ENCODE data around the gene FBXO21.
"Not testable (repeated sequence)": the region's sequence is repeated elsewhere in the genome, so short reads cannot be mapped to it uniquely, and the experiment has no call there.

Gene FBXO21

GRCh38 chr12:117188961-117189724 lies 1.1 kb downstream of the FBXO21 start:
- Histone ChIP-seq H3K4me3 (ENCODE audit: insufficient read depth, low read depth, low read length, poor library complexity, severe bottlenecking) (peak overlapping the region; percentile 72), H3K4me1 (ENCODE audit: control insufficient read depth, insufficient read depth, low read length, poor library complexity, severe bottlenecking) (peaks cover 16% of the 10 kb centered on the region), H3K27ac (ENCODE audit: insufficient read depth, low read length, poor library complexity, severe bottlenecking) (peak overlapping the region; percentile 52), H3K27me3 (replicated peaks; ENCODE audit: control insufficient read depth, insufficient read depth, low read length, poor library complexity, severe bottlenecking) (no peaks in the 10 kb centered on the region), H3K36me3 (ENCODE audit: control insufficient read depth, insufficient read depth, low read length) (peaks cover 9% of the 10 kb centered on the region), H3K9me3 (ENCODE audit: control insufficient read depth, low read length) (no peaks in the 10 kb centered on the region)
- no peak for DNase-seq

- H3K27ac ChIP-seq (ENCODE audit: insufficient read depth, low read length, poor library complexity, severe bottlenecking): no peak overlapping the region
- H3K4me3 ChIP-seq (ENCODE audit: insufficient read depth, low read depth, low read length, poor library complexity, severe bottlenecking): no peak overlapping the region
- no peaks in the 10 kb centered on the region for H3K9me3 ChIP-seq (ENCODE audit: control insufficient read depth, low read length)
- peaks cover 16% of the 10 kb centered on the region for H3K4me1 ChIP-seq (ENCODE audit: control insufficient read depth, insufficient read depth, low read length, poor library complexity, severe bottlenecking)
- H3K27me3 ChIP-seq (replicated peaks; ENCODE audit: control insufficient read depth, insufficient read depth, low read length, poor library complexity, severe bottlenecking): no peaks in the 10 kb centered on the region
- no peak for DNase-seq
- peaks cover 14% of the 10 kb centered on the region for H3K36me3 ChIP-seq (ENCODE audit: control insufficient read depth, insufficient read depth, low read length)
Observed at GRCh38 chr12:117188121-117188665, 2.1 kb downstream of the FBXO21 start.

- H3K36me3 ChIP-seq (ENCODE audit: control insufficient read depth, insufficient read depth, low read length): peaks cover 18% of the 10 kb centered on the region
- no peaks in the 10 kb centered on the region for H3K9me3 ChIP-seq (ENCODE audit: control insufficient read depth, low read length)
- no peak overlapping the region for H3K27ac ChIP-seq (ENCODE audit: insufficient read depth, low read length, poor library complexity, severe bottlenecking)
- H3K4me3 ChIP-seq (ENCODE audit: insufficient read depth, low read depth, low read length, poor library complexity, severe bottlenecking): no peak overlapping the region
- no peak for DNase-seq
- H3K4me1 ChIP-seq (ENCODE audit: control insufficient read depth, insufficient read depth, low read length, poor library complexity, severe bottlenecking): peaks cover 16% of the 10 kb centered on the region
- no peaks in the 10 kb centered on the region for H3K27me3 ChIP-seq (replicated peaks; ENCODE audit: control insufficient read depth, insufficient read depth, low read length, poor library complexity, severe bottlenecking)
Observed at GRCh38 chr12:117187421-117187820, 2.8 kb downstream of the FBXO21 start.

GRCh38 chr12:117182866-117183265 lies 7.4 kb downstream of the FBXO21 start:
- no peaks in the 10 kb centered on the region for H3K9me3 ChIP-seq (ENCODE audit: control insufficient read depth, low read length)
- no peaks in the 10 kb centered on the region for H3K4me1 ChIP-seq (ENCODE audit: control insufficient read depth, insufficient read depth, low read length, poor library complexity, severe bottlenecking)
- peaks cover 45% of the 10 kb centered on the region for H3K36me3 ChIP-seq (ENCODE audit: control insufficient read depth, insufficient read depth, low read length)
- no peak for DNase-seq
- no peak overlapping the region for H3K27ac ChIP-seq (ENCODE audit: insufficient read depth, low read length, poor library complexity, severe bottlenecking)
- no peak overlapping the region for H3K4me3 ChIP-seq (ENCODE audit: insufficient read depth, low read depth, low read length, poor library complexity, severe bottlenecking)
- no peaks in the 10 kb centered on the region for H3K27me3 ChIP-seq (replicated peaks; ENCODE audit: control insufficient read depth, insufficient read depth, low read length, poor library complexity, severe bottlenecking)

GRCh38 chr12:117181468-117181843 lies 8.8 kb downstream of the FBXO21 start:
- not testable (repeated sequence) for H3K9me3 ChIP-seq (ENCODE audit: control insufficient read depth, low read length); H3K4me3 ChIP-seq (ENCODE audit: insufficient read depth, low read depth, low read length, poor library complexity, severe bottlenecking); H3K4me1 ChIP-seq (ENCODE audit: control insufficient read depth, insufficient read depth, low read length, poor library complexity, severe bottlenecking); H3K27ac ChIP-seq (ENCODE audit: insufficient read depth, low read length, poor library complexity, severe bottlenecking); H3K27me3 ChIP-seq (replicated peaks; ENCODE audit: control insufficient read depth, insufficient read depth, low read length, poor library complexity, severe bottlenecking); DNase-seq
- H3K36me3 ChIP-seq (ENCODE audit: control insufficient read depth, insufficient read depth, low read length): peaks cover 58% of the 10 kb centered on the region

GRCh38 chr12:117180758-117181467 lies 9.4 kb downstream of the FBXO21 start:
- H3K4me1 ChIP-seq (ENCODE audit: control insufficient read depth, insufficient read depth, low read length, poor library complexity, severe bottlenecking): no peaks in the 10 kb centered on the region
- H3K4me3 ChIP-seq (ENCODE audit: insufficient read depth, low read depth, low read length, poor library complexity, severe bottlenecking): no peak overlapping the region
- no peak overlapping the region for H3K27ac ChIP-seq (ENCODE audit: insufficient read depth, low read length, poor library complexity, severe bottlenecking)
- peaks cover 64% of the 10 kb centered on the region for H3K36me3 ChIP-seq (ENCODE audit: control insufficient read depth, insufficient read depth, low read length)
- no peaks in the 10 kb centered on the region for H3K9me3 ChIP-seq (ENCODE audit: control insufficient read depth, low read length)
- no peak for DNase-seq
- no peaks in the 10 kb centered on the region for H3K27me3 ChIP-seq (replicated peaks; ENCODE audit: control insufficient read depth, insufficient read depth, low read length, poor library complexity, severe bottlenecking)

GRCh38 chr12:117178745-117179144 lies 11.5 kb downstream of the FBXO21 start:
- Histone ChIP-seq H3K36me3 (ENCODE audit: control insufficient read depth, insufficient read depth, low read length) (peaks cover 76% of the 10 kb centered on the region), H3K4me3 (ENCODE audit: insufficient read depth, low read depth, low read length, poor library complexity, severe bottlenecking) (no peak overlapping the region), H3K4me1 (ENCODE audit: control insufficient read depth, insufficient read depth, low read length, poor library complexity, severe bottlenecking) (no peaks in the 10 kb centered on the region), H3K27ac (ENCODE audit: insufficient read depth, low read length, poor library complexity, severe bottlenecking) (no peak overlapping the region), H3K27me3 (replicated peaks; ENCODE audit: control insufficient read depth, insufficient read depth, low read length, poor library complexity, severe bottlenecking) (no peaks in the 10 kb centered on the region), H3K9me3 (ENCODE audit: control insufficient read depth, low read length) (no peaks in the 10 kb centered on the region)
- no peak for DNase-seq

- H3K9me3 ChIP-seq (ENCODE audit: control insufficient read depth, low read length): no peaks in the 10 kb centered on the region
- H3K27me3 ChIP-seq (replicated peaks; ENCODE audit: control insufficient read depth, insufficient read depth, low read length, poor library complexity, severe bottlenecking): no peaks in the 10 kb centered on the region
- DNase-seq: no peak
- no peak overlapping the region for H3K4me3 ChIP-seq (ENCODE audit: insufficient read depth, low read depth, low read length, poor library complexity, severe bottlenecking)
- H3K36me3 ChIP-seq (ENCODE audit: control insufficient read depth, insufficient read depth, low read length): peaks cover 75% of the 10 kb centered on the region
- no peaks in the 10 kb centered on the region for H3K4me1 ChIP-seq (ENCODE audit: control insufficient read depth, insufficient read depth, low read length, poor library complexity, severe bottlenecking)
- H3K27ac ChIP-seq (ENCODE audit: insufficient read depth, low read length, poor library complexity, severe bottlenecking): no peak overlapping the region
Observed at GRCh38 chr12:117178301-117178700, 12.0 kb downstream of the FBXO21 start.

GRCh38 chr12:117172168-117172567 lies 18.1 kb downstream of the FBXO21 start:
- no peak for DNase-seq
- Histone ChIP-seq H3K36me3 (ENCODE audit: control insufficient read depth, insufficient read depth, low read length) (peaks cover 83% of the 10 kb centered on the region), H3K4me1 (ENCODE audit: control insufficient read depth, insufficient read depth, low read length, poor library complexity, severe bottlenecking) (no peaks in the 10 kb centered on the region), H3K27ac (ENCODE audit: insufficient read depth, low read length, poor library complexity, severe bottlenecking) (no peak overlapping the region), H3K4me3 (ENCODE audit: insufficient read depth, low read depth, low read length, poor library complexity, severe bottlenecking) (no peak overlapping the region), H3K27me3 (replicated peaks; ENCODE audit: control insufficient read depth, insufficient read depth, low read length, poor library complexity, severe bottlenecking) (no peaks in the 10 kb centered on the region), H3K9me3 (ENCODE audit: control insufficient read depth, low read length) (no peaks in the 10 kb centered on the region)

GRCh38 chr12:117171499-117172162 lies 18.6 kb downstream of the FBXO21 start:
- no peak for DNase-seq
- Histone ChIP-seq H3K4me1 (ENCODE audit: control insufficient read depth, insufficient read depth, low read length, poor library complexity, severe bottlenecking) (no peaks in the 10 kb centered on the region), H3K9me3 (ENCODE audit: control insufficient read depth, low read length) (no peaks in the 10 kb centered on the region), H3K27me3 (replicated peaks; ENCODE audit: control insufficient read depth, insufficient read depth, low read length, poor library complexity, severe bottlenecking) (no peaks in the 10 kb centered on the region), H3K4me3 (ENCODE audit: insufficient read depth, low read depth, low read length, poor library complexity, severe bottlenecking) (no peak overlapping the region), H3K36me3 (ENCODE audit: control insufficient read depth, insufficient read depth, low read length) (peaks cover 83% of the 10 kb centered on the region), H3K27ac (ENCODE audit: insufficient read depth, low read length, poor library complexity, severe bottlenecking) (no peak overlapping the region)
